Activated effector memory CD4-positive, alpha-beta T cell treated with anti-CD3 and anti-CD28 coated beads, Interleukin-2, amount 50 U/mL, for 16 hours (primary cell): ENCODE data around the gene MYO10.

Source experiments
- DNase-seq: peaks from one replicate; pipeline ENCODE4 v3.0.0-alpha.2; 2020

Gene MYO10

GRCh38 chr5:16916262-16916878 is 19.7 kb downstream of the MYO10 start:
- no peak for DNase-seq

GRCh38 chr5:16914584-16914983 is 21.5 kb downstream of the MYO10 start:
- DNase-seq = no peak

- no peak for DNase-seq
These were observed 22.0 kb downstream of the MYO10 start for GRCh38 chr5:16914108-16914435.

- no peak for DNase-seq
These were observed 22.6 kb downstream of the MYO10 start for GRCh38 chr5:16913187-16914107.

GRCh38 chr5:16912080-16912479 is 24.0 kb downstream of the MYO10 start:
- no peak for DNase-seq

- no peak for DNase-seq
These were observed 26.6 kb downstream of the MYO10 start for GRCh38 chr5:16909464-16909863.

- DNase-seq = no peak
These were observed 28.8 kb downstream of the MYO10 start for GRCh38 chr5:16907270-16907669.

- DNase-seq = no peak
These were observed 29.8 kb downstream of the MYO10 start for GRCh38 chr5:16906255-16906654.

GRCh38 chr5:16903480-16904300 is 32.4 kb downstream of the MYO10 start:
- no peak for DNase-seq

- no peak for DNase-seq
These were observed 33.2 kb downstream of the MYO10 start for GRCh38 chr5:16902846-16903245.

GRCh38 chr5:16901021-16901644 is 35.0 kb downstream of the MYO10 start:
- no peak for DNase-seq

GRCh38 chr5:16899171-16899570 is 36.9 kb downstream of the MYO10 start:
- DNase-seq = no peak

GRCh38 chr5:16897800-16898199 is 38.3 kb downstream of the MYO10 start:
- DNase-seq = no peak

- no peak for DNase-seq
These were observed 38.8 kb downstream of the MYO10 start for GRCh38 chr5:16897284-16897704.

GRCh38 chr5:16896767-16897166 is 39.3 kb downstream of the MYO10 start:
- DNase-seq = no peak

- no peak for DNase-seq
These were observed 41.6 kb downstream of the MYO10 start for GRCh38 chr5:16894236-16895057.

GRCh38 chr5:16891033-16891432 is 45.1 kb downstream of the MYO10 start:
- no peak for DNase-seq

- DNase-seq = no peak
These were observed 46.0 kb downstream of the MYO10 start for GRCh38 chr5:16889972-16890519.

GRCh38 chr5:16889203-16889971 is 46.7 kb downstream of the MYO10 start:
- no peak for DNase-seq

GRCh38 chr5:16888694-16889124 is 47.4 kb downstream of the MYO10 start:
- no peak for DNase-seq

- no peak for DNase-seq
These were observed 49.2 kb downstream of the MYO10 start for GRCh38 chr5:16886793-16887345.
